Measurements from ENCODE around the gene CADPS.
"Not testable (repeated sequence)": the region's sequence is repeated elsewhere in the genome, so short reads cannot be mapped to it uniquely, and the experiment has no call there.

The CADPS gene

DNA sequence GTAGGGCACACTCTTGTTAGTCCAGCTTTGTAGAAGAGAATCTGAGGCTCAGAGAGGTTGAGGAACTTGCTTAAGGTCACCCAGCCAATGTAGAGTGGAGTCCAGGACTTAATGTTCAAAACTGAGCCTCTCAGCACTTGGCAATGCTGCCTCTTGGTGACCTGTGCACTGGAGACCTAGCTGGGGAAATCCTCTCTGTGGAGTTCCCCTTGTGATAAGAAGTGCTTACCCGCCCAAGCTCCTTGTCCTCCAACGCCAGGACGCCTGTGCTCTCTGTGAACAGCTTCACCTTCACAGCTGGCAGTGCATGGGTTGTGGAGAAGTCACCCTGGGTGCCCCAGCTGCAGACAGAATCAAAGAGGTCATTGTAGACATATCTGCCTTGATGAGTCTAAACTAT lies 282.8 kb downstream of the CADPS start:
- DNase-seq (ENCODE audit: low spot score) = no peak

DNA sequence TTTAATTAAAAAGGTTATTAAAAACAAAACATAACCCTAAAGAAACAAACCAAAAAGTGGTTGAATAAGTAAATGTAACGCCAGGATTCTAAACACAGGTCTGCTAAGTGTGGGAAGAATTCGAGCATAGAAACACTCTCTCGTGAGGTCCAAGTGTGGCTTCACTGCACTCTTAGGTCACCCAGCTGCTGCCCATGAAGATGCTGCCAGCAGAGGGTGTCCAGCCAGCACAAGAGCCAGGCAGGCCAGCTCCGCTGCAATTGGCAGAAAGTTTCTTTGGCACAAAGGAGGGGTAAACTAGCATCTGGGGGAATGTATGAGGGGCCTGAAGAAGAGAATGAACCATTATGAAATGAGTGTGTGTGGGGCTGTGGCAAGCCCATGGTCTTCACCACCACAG lies 286.1 kb downstream of the CADPS start:
- DNase-seq (ENCODE audit: low spot score) = no peak

- no peak for DNase-seq (ENCODE audit: low spot score)
Measured at GRCh38 chr3:62587579-62588031, 287.6 kb downstream of the CADPS start.

- no peak for DNase-seq (ENCODE audit: low spot score)
Measured at GRCh38 chr3:62587169-62587568, 288.0 kb downstream of the CADPS start.

GRCh38 chr3:62586356-62586755 lies 288.9 kb downstream of the CADPS start:
- no peak for DNase-seq (ENCODE audit: low spot score)

DNA sequence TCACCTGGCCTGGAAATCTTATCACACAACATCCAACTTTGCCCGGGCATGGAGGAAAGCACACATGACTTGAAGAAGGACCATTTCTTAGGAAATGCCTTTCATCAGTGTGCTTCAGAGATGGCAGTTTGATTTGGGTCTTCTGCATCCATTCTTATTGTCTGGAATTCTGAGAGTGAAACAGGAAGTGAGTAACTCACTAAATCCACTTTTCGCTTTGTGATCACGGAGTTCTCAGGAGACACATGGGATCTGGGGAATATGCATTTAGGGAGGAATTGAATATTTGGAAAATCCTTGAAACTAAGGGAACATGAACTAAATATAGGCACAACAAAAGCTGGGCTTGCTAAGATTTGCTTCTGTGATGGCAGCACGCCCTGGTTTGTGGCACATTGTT lies 289.4 kb downstream of the CADPS start:
- DNase-seq (ENCODE audit: low spot score) = no peak

DNA sequence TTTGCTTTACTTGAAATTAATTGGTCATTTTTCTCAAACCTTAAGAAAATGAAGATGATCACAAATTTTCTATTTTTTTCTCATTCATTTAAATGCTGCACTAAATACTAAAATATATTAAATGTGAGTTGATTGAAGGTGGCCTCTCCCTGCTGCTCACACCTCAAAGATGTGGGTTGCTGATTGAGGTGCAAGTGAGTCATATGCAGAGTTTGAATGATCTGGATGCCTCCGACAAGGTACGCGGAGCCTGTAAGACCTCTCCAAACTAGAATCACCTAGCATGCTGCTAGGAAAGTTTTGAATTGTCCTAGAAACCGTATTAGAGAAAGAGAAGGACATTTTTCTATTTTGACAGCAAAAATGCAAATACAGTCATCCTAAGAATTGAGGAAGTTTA lies 290.6 kb downstream of the CADPS start:
- DNase-seq (ENCODE audit: low spot score) = no peak

DNA sequence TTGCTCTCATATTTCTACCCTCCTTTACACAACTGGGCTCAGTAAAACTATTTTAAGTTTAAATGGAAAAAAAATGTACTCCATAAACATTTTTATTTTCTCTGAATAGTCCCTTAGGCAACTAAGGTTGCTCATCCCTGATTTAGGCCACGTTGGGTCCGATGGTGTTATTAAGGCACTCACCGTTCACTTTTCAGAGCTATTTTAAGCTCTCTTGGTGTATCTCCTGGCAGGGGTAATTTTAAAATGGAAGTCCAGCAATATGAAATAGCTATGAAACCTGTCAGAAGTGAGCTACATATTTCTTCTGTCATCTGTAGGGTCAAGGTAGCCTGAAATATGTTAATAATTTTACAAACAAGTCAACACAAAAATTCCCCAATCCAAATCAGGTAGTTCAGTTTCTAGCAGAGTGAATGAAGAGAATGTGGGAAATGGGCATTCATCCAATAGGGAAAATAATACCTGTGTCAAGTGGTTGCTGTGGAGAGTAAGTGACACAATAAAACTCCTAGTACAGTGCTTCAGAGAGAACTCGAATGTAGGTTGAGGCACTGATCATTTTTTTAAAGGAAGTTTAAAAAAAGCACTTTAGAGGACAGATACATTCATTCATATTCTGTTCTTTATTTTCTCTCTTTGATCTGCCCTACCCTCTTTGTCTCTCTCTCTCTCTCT lies 292.6 kb downstream of the CADPS start:
- DNase-seq (ENCODE audit: low spot score) = no peak

DNA sequence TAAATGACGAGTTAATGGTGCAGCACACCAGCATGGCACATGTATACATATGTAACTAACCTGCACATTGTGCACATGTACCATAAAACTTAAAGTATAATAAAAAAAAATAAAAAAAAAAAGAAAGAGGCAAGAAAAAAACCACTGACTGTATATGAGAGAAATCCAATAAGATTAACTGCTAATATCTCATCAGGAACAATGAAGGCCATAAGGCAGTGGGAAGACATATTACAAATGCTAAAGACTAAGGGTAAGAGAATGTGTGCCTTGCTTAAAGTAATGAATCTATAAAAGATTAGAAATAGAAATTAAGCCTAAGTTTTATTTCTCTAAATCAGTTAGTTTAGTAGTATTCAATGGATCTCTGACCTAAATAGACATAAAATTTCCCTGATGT lies 294.7 kb downstream of the CADPS start:
- DNase-seq (ENCODE audit: low spot score) = not testable (repeated sequence)

DNA sequence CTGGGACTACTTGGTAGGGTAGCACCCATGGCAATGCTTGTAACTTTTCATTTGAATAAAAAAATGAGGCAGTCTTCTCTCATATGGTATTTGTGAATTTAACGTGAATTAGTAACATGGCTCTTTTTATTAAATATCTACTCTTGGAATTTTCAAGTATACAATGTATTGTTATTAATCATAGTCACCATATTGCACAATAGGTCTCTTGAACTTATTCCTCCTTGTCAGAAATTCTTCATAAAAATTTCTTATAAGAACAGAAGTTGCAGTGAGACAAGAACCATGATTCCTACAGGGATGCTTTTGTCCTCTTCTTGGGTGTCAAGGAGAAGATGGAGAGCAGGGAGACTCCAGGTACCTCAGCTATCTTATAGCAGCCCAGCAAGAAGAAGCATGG lies 298.1 kb downstream of the CADPS start:
- DNase-seq (ENCODE audit: low spot score) = no peak

DNA sequence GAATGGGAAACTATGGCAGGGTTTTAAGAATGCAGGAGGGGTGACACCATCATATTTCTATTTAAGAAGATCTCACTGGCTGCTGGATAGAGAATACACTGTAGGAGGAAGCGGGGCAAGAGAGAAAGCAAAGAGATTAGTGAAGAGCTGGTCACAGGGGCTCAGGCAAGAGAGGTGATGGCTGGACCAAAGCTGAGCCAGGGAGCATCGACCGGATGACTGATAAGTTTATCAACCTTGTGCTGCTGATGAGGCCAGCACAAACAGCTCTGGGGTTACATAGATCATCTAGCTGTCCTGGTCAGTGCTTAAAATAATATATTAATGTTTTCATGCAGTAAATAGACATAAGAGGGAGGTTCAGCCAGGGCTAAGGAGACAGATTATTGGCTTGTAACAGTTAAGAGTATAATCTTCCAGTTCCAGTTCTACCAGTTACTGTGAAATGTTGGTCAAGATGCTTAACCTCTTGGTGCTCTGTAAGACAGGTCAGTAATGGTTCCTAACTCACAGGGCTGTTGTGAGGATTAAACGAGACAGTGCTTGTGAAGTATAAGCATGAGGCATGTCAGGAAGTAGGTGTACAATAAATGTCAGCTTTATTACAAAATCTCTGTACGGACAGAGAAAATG lies 300.8 kb downstream of the CADPS start:
- no peak for DNase-seq (ENCODE audit: low spot score)

GRCh38 chr3:62571916-62572315 lies 303.3 kb downstream of the CADPS start:
- no peak for DNase-seq (ENCODE audit: low spot score)

DNA sequence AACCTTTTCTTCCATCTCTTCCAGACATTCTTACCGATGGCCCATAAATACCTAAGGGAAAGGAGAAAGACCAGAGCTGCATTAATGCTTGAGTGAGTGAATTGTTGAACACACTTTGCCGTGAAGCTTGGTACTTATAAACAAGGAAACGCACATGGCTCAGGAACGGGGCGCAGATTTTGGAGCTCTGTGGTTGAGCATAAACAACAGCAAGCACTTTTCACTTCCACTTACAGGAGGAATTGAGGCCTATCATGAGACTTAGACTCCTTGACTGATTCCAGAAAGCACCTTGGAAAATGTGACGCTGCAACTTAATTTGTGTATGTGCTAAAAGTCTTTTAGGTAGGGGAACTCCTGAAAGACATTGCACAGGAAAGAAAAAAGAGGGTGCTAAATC lies 304.3 kb downstream of the CADPS start:
- DNase-seq (ENCODE audit: low spot score) = no peak

- no peak for DNase-seq (ENCODE audit: low spot score)
Measured at GRCh38 chr3:62569609-62570008, 305.6 kb downstream of the CADPS start.

GRCh38 chr3:62567097-62568021 lies 307.9 kb downstream of the CADPS start:
- no peak for DNase-seq (ENCODE audit: low spot score)

- DNase-seq (ENCODE audit: low spot score) = no peak
Measured at GRCh38 chr3:62566022-62566557, 309.1 kb downstream of the CADPS start.

- no peak for DNase-seq (ENCODE audit: low spot score)
Measured at GRCh38 chr3:62562596-62562995, 312.6 kb downstream of the CADPS start.

DNA sequence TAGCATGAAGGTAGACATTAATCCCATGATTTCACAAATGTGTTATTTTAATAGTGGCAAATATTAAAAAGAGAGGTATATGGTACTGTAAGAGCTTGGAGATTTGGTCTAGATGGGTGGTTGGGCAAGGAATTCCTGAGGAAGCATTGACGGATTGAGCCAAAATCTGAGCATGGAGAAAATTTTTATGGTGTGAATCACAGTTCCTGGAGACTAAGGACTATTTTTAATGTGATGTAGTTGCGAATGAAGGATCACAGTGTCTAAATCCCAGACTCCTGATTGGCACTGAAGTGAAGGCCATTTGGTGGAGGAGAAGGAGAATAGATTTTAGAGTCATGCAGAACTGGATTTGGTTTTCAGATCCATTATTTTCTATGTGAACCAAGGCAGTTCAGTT lies 313.2 kb downstream of the CADPS start:
- no peak for DNase-seq (ENCODE audit: low spot score)

DNA sequence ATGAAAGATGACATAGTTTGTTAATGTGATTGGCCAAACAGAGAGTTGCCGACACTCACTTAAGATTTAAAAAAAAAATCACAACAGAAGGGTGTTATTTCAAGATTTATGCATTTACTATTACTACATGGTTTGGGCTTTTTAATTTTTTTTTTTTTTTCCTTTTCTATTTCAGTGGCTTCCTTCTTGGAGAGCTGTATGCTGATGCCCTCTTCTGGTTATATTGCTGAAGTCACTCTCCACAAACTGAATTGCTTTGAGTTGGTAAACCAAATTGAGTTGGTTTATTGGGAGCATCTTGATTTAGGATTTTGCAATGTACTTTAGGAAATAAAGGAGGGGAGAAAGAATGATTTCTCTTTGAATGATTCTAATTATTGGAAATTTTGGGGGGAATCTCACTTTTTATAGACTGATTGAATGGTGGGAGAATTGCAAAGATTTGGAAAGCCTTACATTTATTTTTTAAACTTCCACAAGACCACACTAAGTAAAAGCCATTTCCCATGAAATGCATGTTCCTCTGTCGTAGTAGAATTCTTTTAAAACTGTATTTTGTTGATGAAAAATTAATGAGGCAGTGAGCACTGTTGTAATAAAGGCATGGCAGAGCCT lies 315.3 kb downstream of the CADPS start:
- no peak for DNase-seq (ENCODE audit: low spot score)

DNA sequence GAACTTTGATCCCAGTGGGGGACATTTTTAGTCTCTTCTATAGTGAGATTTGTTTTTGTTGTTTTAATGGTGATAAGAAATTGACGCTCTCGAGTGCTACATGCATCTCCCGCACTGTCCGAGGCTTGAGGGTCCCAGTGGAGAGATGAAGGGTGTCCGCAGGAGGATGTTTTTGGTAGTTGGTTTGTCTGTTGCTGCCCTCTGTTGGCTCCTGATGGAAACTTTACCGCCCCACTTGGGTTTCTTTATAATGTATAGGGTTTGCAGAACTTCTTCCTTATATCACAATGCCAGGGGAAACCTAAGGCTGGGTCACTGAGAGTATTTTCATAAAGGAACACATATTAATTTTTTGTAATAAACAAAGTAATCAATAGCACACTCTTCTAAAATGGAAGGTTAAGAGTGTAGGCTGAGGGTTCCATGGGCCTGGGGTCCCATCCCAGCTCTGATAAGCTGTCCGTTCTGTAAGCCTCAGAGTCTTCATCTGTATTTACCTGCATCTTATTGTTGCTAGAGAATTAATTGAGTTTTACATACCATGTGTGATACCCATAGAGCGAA lies 316.6 kb downstream of the CADPS start:
- DNase-seq (ENCODE audit: low spot score) = no peak

DNA sequence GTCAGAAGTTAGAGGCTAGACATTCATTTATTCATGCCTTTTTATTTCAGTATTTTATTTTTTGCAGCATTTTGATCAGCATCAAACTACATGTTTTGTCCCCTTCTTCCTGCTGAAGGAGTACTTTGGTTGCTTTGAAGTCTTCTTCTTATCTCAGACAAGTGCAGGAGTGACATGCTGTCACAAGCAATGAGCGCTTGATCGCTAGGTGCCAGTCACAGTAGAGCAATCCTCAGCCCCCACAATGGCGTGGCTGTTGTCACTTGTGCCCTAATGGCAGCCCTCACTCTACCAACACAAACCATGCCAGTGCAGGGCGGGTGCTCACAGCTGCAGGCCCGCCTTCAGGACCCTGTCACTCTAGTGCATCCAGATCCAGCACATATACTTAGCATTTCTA lies 317.2 kb downstream of the CADPS start:
- no peak for DNase-seq (ENCODE audit: low spot score)

DNA sequence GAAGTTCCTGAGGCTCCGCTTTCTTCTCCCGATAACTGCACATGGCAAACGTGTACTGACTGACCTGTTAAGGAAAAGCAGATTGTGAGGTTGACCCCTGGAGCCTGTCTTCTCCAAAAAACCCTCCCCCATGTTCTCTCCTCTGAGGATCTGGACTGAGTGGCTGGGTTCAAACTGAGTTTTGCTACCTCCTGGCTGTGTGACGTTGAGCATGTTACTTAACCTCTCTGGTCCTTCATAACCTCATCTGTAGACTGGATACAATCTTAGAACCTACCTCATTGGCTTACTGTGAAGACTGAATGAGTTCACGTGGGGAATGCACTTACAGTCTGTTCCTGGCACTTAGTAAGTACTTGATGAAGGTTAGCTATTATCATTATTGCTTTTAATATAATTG lies 317.8 kb downstream of the CADPS start:
- no peak for DNase-seq (ENCODE audit: low spot score)

Measured in left forelimb (tissue), 1 donor.